Gastrocnemius medialis (tissue), 4 donors: Measurements from ENCODE around the gene FAM177A1. TPM values are rescaled to one million over a fixed set of nuclear protein-coding genes. Genes with fewer than 3 reads are reported as not detected.
A peak's percentile ranks its signal among the peaks of the same experiment; 100 is the strongest.

ENCODE experiments used
- ATAC-seq, 2 donors: fragments of 150-250 bp; one replicate each; pipeline ENCODE4 v1.9.1; 2016
- DNase-seq, 2 donors: peaks; one replicate each; pipeline ENCODE4 v3.0.0-alpha.2; 2019
- H3K27ac ChIP-seq, 4 donors: fragments of 200-600 bp; sonication (generic); 1 replicate in 1 of 4; 2 replicates in 3 of 4; pipeline ENCODE4 v1.5.1; 2016 to 2018; ENCODE audit warnings: mild to moderate bottlenecking in 2 of 4, moderate library complexity in 1 of 4
- H3K27me3 ChIP-seq, 3 donors: fragments of 200-600 bp; sonication (generic) in 2 of 3; 1 replicate in 1 of 3; 2 replicates in 2 of 3; pipeline versions ENCODE4 v1.5.1 to v1.6.0; 2016 to 2019; ENCODE audit warnings: mild to moderate bottlenecking in 1 of 3, moderate library complexity in 1 of 3
- H3K36me3 ChIP-seq, 2 donors: fragments of 200-600 bp; sonication (generic) in 1 of 2; one replicate each; pipeline ENCODE4 v1.5.1; 2017 to 2018
- H3K4me1 ChIP-seq, 2 donors: fragments of 200-600 bp; sonication (generic) in 1 of 2; one replicate each; pipeline ENCODE4 v1.5.1; 2016 to 2017; ENCODE audit warnings: mild to moderate bottlenecking in 2 of 2
- H3K4me3 ChIP-seq, 4 donors: fragments of 200-600 bp; sonication (generic) in 3 of 4; 1 replicate in 1 of 4; 2 replicates in 3 of 4; pipeline ENCODE4 v1.5.1; 2016 to 2019; ENCODE audit warnings: mild to moderate bottlenecking in 2 of 4
- H3K9me3 ChIP-seq, 3 donors: fragments of 200-600 bp; sonication (generic) in 2 of 3; 1 replicate in 1 of 3; 2 replicates in 2 of 3; pipeline ENCODE4 v1.5.1; 2016 to 2019
- CTCF ChIP-seq, 5 experiments: fragments of 450-650 bp in 3 of 5; fragments of 200-600 bp in 2 of 5; sonication (generic) in 2 of 5; IDR thresholded peaks in 4 of 5; conservative IDR thresholded peaks in 1 of 5; 1 replicate in 4 of 5; 2 replicates in 1 of 5; pipeline ENCODE4 v1.5.1; 2016 to 2019; ENCODE audit warnings: antibody characterized with exemption in 5 of 5, mild to moderate bottlenecking in 3 of 5, moderate library complexity in 3 of 5
- POLR2A ChIP-seq, 2 donors: fragments of 450-650 bp; IDR thresholded peaks; one replicate each; pipeline ENCODE4 v1.6.1; 2017; ENCODE audit warnings: antibody characterized with exemption in 2 of 2, mild to moderate bottlenecking in 2 of 2, moderate library complexity in 2 of 2
- in situ Hi-C, 4 donors: fragments of 200-750 bp; cut with MboI; loops; one replicate each; pipeline versions ENCODE4 v1.15.0 to v1.8.0; 2017; ENCODE audit warnings: low sequenced_read_pairs in 4 of 4
- intact Hi-C: fragments of 100-400 bp; cut with DNase I; formaldehyde crosslinking; loops from one replicate; pipeline ENCODE4 v1.15.1; 2023; ENCODE audit warnings: low total_unique reads
- total RNA-seq, 4 donors: library from RNA; depleted of rRNA; stranded (reverse); fragments of >200 nt; gene quantifications; one replicate each; pipeline versions ENCODE4 v1.1.0 to v1.2.3, GENCODE V29; 2016

Gene FAM177A1
- total RNA-seq, 4 donors from 2014 or later: 13.5 to 35.8 (median 21.8) TPM

DNA sequence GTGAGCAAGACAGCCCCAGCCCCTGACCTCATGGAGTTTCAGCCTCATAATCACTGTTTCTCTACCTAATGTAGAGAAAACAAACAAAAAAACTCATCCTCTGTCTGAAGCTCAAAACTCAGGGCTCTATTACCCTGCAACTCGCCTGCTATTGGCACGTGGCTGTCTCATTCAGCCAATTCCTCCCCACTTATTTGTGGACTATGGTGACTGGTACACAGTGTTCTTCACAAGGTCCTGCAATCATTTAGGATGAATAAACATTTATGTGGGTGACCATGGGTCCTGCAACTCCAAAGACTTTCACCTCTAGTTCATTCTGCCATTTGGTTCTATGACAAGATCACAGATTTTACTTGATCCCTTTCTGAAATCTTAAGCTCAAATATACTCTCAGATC is 71.0 kb downstream of the FAM177A1 start:
- Histone ChIP-seq H3K27me3 (no peaks in the 10 kb centered on the region), H3K27ac (peak overlapping the region in 2 of 4 donors; percentile 12 to 18), H3K9me3 (no peaks in the 10 kb centered on the region), H3K36me3 (peaks cover 0 to 34% of the 10 kb centered on the region in 2 donors), H3K4me1 (peaks cover 7 to 16% of the 10 kb centered on the region in 2 donors), H3K4me3 (no peak overlapping the region)
- TF ChIP-seq CTCF (IDR thresholded peaks at IDR 0.05 in 4 of 5, conservative IDR thresholded peaks at IDR 0.05 in 1 of 5): no peak
- no peak for TF ChIP-seq POLR2A (IDR thresholded peaks at IDR 0.05)
- ATAC-seq (no peak), DNase-seq (no peak)
- intact Hi-C loops: no loop called here
- in situ Hi-C loops: no loop called here

DNA sequence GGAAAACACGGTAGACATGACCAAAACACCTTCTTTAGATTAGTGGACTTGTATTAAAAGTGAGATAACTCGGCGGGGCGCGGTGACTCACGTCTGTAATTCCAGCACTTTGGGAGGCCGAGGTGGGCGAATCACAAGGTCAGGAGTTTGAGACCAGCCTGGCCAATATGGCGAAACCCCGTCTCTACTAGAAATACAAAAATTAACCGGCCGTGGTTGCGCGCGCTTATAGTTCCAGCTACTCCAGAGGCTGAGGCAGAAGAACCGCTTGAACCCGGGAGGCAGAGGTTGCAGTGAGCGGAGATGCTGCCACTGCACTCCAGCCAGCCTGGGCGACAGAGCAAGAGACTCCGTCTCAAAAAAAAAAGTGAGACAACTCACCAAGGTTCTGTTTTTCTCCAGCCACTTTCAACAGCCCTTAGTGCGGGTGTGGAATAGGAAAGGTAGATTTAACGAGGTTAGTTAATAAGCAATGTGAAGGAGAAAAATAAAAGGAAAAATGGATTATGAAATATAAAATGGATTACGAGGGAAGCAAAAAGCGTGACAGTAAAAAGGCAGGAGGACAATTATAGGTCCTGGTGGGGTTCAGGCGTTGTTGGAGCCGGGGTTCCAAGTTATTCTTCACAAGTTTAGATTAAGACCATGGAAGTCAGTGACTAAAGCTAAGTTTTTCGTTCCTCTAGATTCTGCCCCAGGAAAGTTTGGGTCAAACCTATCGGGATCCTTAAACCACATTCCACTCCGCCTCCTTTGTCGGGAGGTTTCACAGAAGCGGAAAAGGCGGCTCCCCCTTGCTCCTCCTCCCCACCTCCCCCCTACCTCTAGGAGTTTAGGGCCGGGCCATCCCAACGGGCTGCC is 75.2 kb downstream of the FAM177A1 start:
- Histone ChIP-seq H3K27ac (peak overlapping the region; percentile 94 to 98 (median 97)), H3K4me1 (peaks cover 18 to 29% of the 10 kb centered on the region in 2 donors), H3K4me3 (peak overlapping the region; percentile 77 to 95 (median 87)), H3K36me3 (no peaks in the 10 kb centered on the region), H3K27me3 (no peaks in the 10 kb centered on the region), H3K9me3 (no peaks in the 10 kb centered on the region)
- ATAC-seq (peak in 1 of 2 donors; percentile 2), DNase-seq (no peak)
- in situ Hi-C loops (loop anchor here in 3 of 4 donors (5.0 to 10.0 kb wide), 4 partner anchors 136 to 294 kb away; partner anchors contain the start of gene SRP54 (in 1 of the 3)), intact Hi-C loops (loop anchor here (5.0 to 10.0 kb wide), 4 partner anchors 249 to 704 kb away; partner anchors contain the start of genes BRMS1L and CFL2)
- TF ChIP-seq POLR2A (IDR thresholded peaks at IDR 0.05) (no peak), CTCF (IDR thresholded peaks at IDR 0.05 in 4 of 5, conservative IDR thresholded peaks at IDR 0.05 in 1 of 5) (no peak)

GRCh38 chr14:35121887-35122695 is 76.0 kb downstream of the FAM177A1 start, which contains the start of the genes PPP2R3C and PRORP:
TSS of gene PPP2R3C (minus strand) at chr14:35121990. CDS start at chr14:35121959, 31 bp downstream.
TSS of gene PRORP (plus strand) at chr14:35122552. CDS start at chr14:35123246, 694 bp downstream.
- peaks cover 18 to 24% of the 10 kb centered on the region in 2 donors for H3K4me1 ChIP-seq
- intact Hi-C loops: loop anchor here (1.0 to 10.0 kb wide), 7 partner anchors 75 to 703 kb away; partner anchors contain the start of genes BRMS1L, CFL2, FAM177A1 and PSMA6
- TF ChIP-seq CTCF (IDR thresholded peaks at IDR 0.05 in 4 of 5, conservative IDR thresholded peaks at IDR 0.05 in 1 of 5): no peak
- TF ChIP-seq POLR2A (IDR thresholded peaks at IDR 0.05): peak; percentile 56 to 64
- H3K4me3 ChIP-seq: peak within 1 kb of the TSS; percentile 77 to 95 (median 87)
- ATAC-seq: peak; percentile 89 to 93
- no peaks in the 10 kb centered on the region for H3K36me3 ChIP-seq
- H3K9me3 ChIP-seq: no peaks in the 10 kb centered on the region
- no peaks in the 10 kb centered on the region for H3K27me3 ChIP-seq
- in situ Hi-C loops: loop anchor here in 3 of 4 donors (5.0 to 10.0 kb wide), 4 partner anchors 137 to 293 kb away; partner anchors contain the start of gene SRP54 (in 1 of the 3)
- peak within 1 kb of the TSS; percentile 94 to 98 (median 97) for H3K27ac ChIP-seq
- DNase-seq: peak; percentile 93

GRCh38 chr14:35122696-35123387 is 76.8 kb downstream of the FAM177A1 start:
- in situ Hi-C loops (loop anchor here in 3 of 4 donors (5.0 to 10.0 kb wide), 4 partner anchors 138 to 292 kb away; partner anchors contain the start of gene SRP54 (in 1 of the 3)), intact Hi-C loops (loop anchor here (1.0 to 10.0 kb wide), 7 partner anchors 76 to 702 kb away; partner anchors contain the start of genes BRMS1L, CFL2, FAM177A1 and PSMA6)
- ATAC-seq (peak; percentile 50 to 55), DNase-seq (peak; percentile 21 to 35)
- peaks cover 0 to 6% of the 10 kb centered on the region in 2 donors for H3K36me3 ChIP-seq
- H3K9me3 ChIP-seq: no peaks in the 10 kb centered on the region
- H3K4me3 ChIP-seq: peak overlapping the region; percentile 77 to 95 (median 87)
- H3K4me1 ChIP-seq: peaks cover 18 to 19% of the 10 kb centered on the region in 2 donors
- H3K27me3 ChIP-seq: no peaks in the 10 kb centered on the region
- TF ChIP-seq CTCF (IDR thresholded peaks at IDR 0.05 in 4 of 5, conservative IDR thresholded peaks at IDR 0.05 in 1 of 5) (no peak), POLR2A (IDR thresholded peaks at IDR 0.05) (no peak)
- H3K27ac ChIP-seq: peak overlapping the region; percentile 94 to 98 (median 97)
